WTC11 (cell line): ENCODE measurements around the gene NSUN4.

Source experiments
- CTCF ChIP-seq: fragments of 200-600 bp; IDR thresholded peaks from 2 replicates; pipeline ENCODE4 v1.8.0; 2022; ENCODE audit warnings: antibody characterized with exemption
- HMGA2 ChIP-seq: fragments of 250-450 bp; sonication (Bioruptor Pico); IDR thresholded peaks from 2 replicates; pipeline ENCODE4 v1.4.0; 2021; ENCODE audit warnings: mild to moderate bottlenecking, moderate library complexity
- MAX ChIP-seq: sonication (generic); formaldehyde crosslinking; IDR thresholded peaks from 2 replicates; pipeline ENCODE4 v1.8.0; 2022; ENCODE audit warnings: mild to moderate bottlenecking, missing genetic modification reagents
- NR2C2 ChIP-seq: sonication (generic); formaldehyde crosslinking; IDR thresholded peaks from 2 replicates; pipeline ENCODE4 v1.8.0; 2022; ENCODE audit warnings: mild to moderate bottlenecking, missing genetic modification reagents
- TP53 ChIP-seq: sonication (generic); formaldehyde crosslinking; IDR thresholded peaks from 2 replicates; pipeline ENCODE4 v1.8.1; 2023; ENCODE audit warnings: mild to moderate bottlenecking, missing genetic modification reagents
- ZNF423 ChIP-seq: fragments of 250-450 bp; sonication (Bioruptor Pico); IDR thresholded peaks from 2 replicates; pipeline ENCODE4 v2.1.2; 2022; ENCODE audit warnings: mild to moderate bottlenecking, moderate library complexity

- no peak for TF ChIP-seq MAX (CRISPR knock-in tag)
- no peak for TF ChIP-seq ZNF423 (CRISPR knock-in tag)
- no peak for TF ChIP-seq NR2C2 (CRISPR knock-in tag)
- TF ChIP-seq CTCF: no peak
- no peak for TF ChIP-seq HMGA2 (CRISPR knock-in tag)
- TF ChIP-seq TP53 (CRISPR knock-in tag): no peak
Observed at GRCh38 chr1:46298387-46298786, 42.2 kb upstream of the NSUN4 start.
